ENCODE measurements around the gene B4GALT6. TPM values are rescaled to one million over a fixed set of nuclear protein-coding genes. Genes with fewer than 3 reads are reported as not detected.

B4GALT6 gene
- total and polyA plus RNA-seq, 11 donors = 1.3 to 11.9 (median 5.6) TPM

DNA sequence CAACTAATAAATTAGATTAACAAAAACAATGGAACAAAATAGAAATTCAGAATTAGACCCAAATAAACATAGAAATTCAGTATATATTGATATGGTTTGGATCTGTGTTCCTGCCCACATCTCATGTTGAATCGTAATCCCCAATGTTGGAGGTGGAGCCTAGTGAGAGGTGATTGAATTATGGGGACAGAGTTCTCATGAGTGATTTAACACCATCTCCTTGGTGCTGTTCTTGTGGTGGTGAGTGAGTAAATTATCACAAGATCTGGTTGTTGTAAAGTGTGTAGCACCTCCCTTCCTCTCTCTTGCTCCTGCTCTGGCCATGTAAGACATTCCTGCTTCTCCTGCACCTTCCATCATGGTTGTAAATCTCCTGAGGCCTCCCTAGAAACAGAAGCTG lies 16.6 kb upstream of the B4GALT6 start:
- TF ChIP-seq POLR2A (IDR thresholded peaks at IDR 0.05) (no peak), CTCF (IDR thresholded peaks at IDR 0.05) (no peak)
- H3K9me3 ChIP-seq = peaks cover 0 to 10% (median 0%) of the 10 kb centered on the region in 12 donors
- DNase-seq (no peak), ATAC-seq (no peak)
- intact Hi-C loops (cut with DNase I) = no loop called here
- 88 to 97% (median 92%) methylated on average over 1 of the region's 1 CpG for WGBS, 4 donors
- no peaks in the 10 kb centered on the region for H3K36me3 ChIP-seq
- no peak overlapping the region for H3K4me3 ChIP-seq
- H3K27me3 ChIP-seq = no peaks in the 10 kb centered on the region
- H3K27ac ChIP-seq = no peak overlapping the region
- no peaks in the 10 kb centered on the region for H3K4me1 ChIP-seq

- WGBS, 4 donors = 73 to 79% (median 78%) methylated on average over 6 of the region's 6 CpGs
- Histone ChIP-seq H3K27me3 (no peaks in the 10 kb centered on the region), H3K36me3 (no peaks in the 10 kb centered on the region), H3K9me3 (peaks cover 0 to 10% (median 0%) of the 10 kb centered on the region in 12 donors), H3K4me3 (no peak overlapping the region), H3K4me1 (no peaks in the 10 kb centered on the region), H3K27ac (no peak overlapping the region)
- DNase-seq (no peak), ATAC-seq (no peak)
- no peak for TF ChIP-seq POLR2A (IDR thresholded peaks at IDR 0.05)
- no peak for TF ChIP-seq CTCF (IDR thresholded peaks at IDR 0.05)
- intact Hi-C loops (cut with DNase I) = no loop called here
Measured at GRCh38 chr18:31697351-31698298, 13.2 kb upstream of the B4GALT6 start.

- DNase-seq (no peak), ATAC-seq (no peak)
- no peaks in the 10 kb centered on the region for H3K36me3 ChIP-seq
- no peaks in the 10 kb centered on the region for H3K4me1 ChIP-seq
- H3K9me3 ChIP-seq = peaks cover 0 to 10% (median 0%) of the 10 kb centered on the region in 12 donors
- H3K4me3 ChIP-seq = no peak overlapping the region
- H3K27me3 ChIP-seq = no peaks in the 10 kb centered on the region
- 87 to 94% (median 91%) methylated on average over 3 of the region's 3 CpGs for WGBS, 4 donors
- intact Hi-C loops (cut with DNase I) = no loop called here
- TF ChIP-seq CTCF (IDR thresholded peaks at IDR 0.05) = no peak
- no peak for TF ChIP-seq POLR2A (IDR thresholded peaks at IDR 0.05)
- H3K27ac ChIP-seq = no peak overlapping the region
Measured at GRCh38 chr18:31695989-31696388, 11.6 kb upstream of the B4GALT6 start.

GRCh38 chr18:31694297-31694696 lies 9.9 kb upstream of the B4GALT6 start:
- DNase-seq (no peak), ATAC-seq (no peak)
- Histone ChIP-seq H3K27ac (no peak overlapping the region), H3K27me3 (no peaks in the 10 kb centered on the region), H3K4me1 (no peaks in the 10 kb centered on the region), H3K4me3 (no peak overlapping the region), H3K36me3 (no peaks in the 10 kb centered on the region), H3K9me3 (peaks cover 0 to 10% (median 0%) of the 10 kb centered on the region in 12 donors)
- 72 to 83% (median 75%) methylated on average over 2 of the region's 2 CpGs for WGBS, 4 donors
- TF ChIP-seq POLR2A (IDR thresholded peaks at IDR 0.05) (no peak), CTCF (IDR thresholded peaks at IDR 0.05) (no peak)
- intact Hi-C loops (cut with DNase I) = no loop called here
